Measurements from ENCODE around the gene URGCP. TPM values are rescaled to one million over a fixed set of nuclear protein-coding genes. Genes with fewer than 3 reads are reported as not detected.
A peak's percentile ranks its signal among the peaks of the same experiment; 100 is the strongest.

URGCP gene
- total RNA-seq, 3 donors from 2014 or later, result 51.0 to 64.8 (median 60.4) TPM

GRCh38 chr7:43952028-43952427 is 45.6 kb upstream of the URGCP start:
- H3K36me3 ChIP-seq (ENCODE audit: low read depth), result no peaks in the 10 kb centered on the region
- H3K9me3 ChIP-seq, result no peaks in the 10 kb centered on the region
- no peak overlapping the region for H3K4me3 ChIP-seq
- no peak for ATAC-seq
- no peak for TF ChIP-seq CTCF (IDR thresholded peaks at IDR 0.05)
- no peak for DNase-seq
- intact Hi-C loops (cut with DNase I, micrococcal nuclease), result no loop called here
- H3K4me1 ChIP-seq (ENCODE audit: low read depth), result no peaks in the 10 kb centered on the region

- Histone ChIP-seq H3K36me3 (ENCODE audit: low read depth) (no peaks in the 10 kb centered on the region), H3K4me1 (ENCODE audit: low read depth) (peaks cover 7% of the 10 kb centered on the region), H3K4me3 (no peak overlapping the region), H3K9me3 (no peaks in the 10 kb centered on the region)
- ATAC-seq (no peak), DNase-seq (no peak)
- TF ChIP-seq CTCF (IDR thresholded peaks at IDR 0.05), result no peak
- intact Hi-C loops (cut with DNase I, micrococcal nuclease), result no loop called here
These were observed 37.9 kb upstream of the URGCP start for GRCh38 chr7:43944286-43944685.

GRCh38 chr7:43943417-43944187 is 37.2 kb upstream of the URGCP start:
- intact Hi-C loops (cut with DNase I, micrococcal nuclease), result no loop called here
- peak; percentile 96 for ATAC-seq
- Histone ChIP-seq H3K36me3 (ENCODE audit: low read depth) (no peaks in the 10 kb centered on the region), H3K9me3 (no peaks in the 10 kb centered on the region), H3K4me3 (no peak overlapping the region), H3K4me1 (ENCODE audit: low read depth) (peaks cover 7% of the 10 kb centered on the region)
- TF ChIP-seq CTCF (IDR thresholded peaks at IDR 0.05), result no peak
- peak in 2 of 3 donors; percentile 28 to 48 for DNase-seq

- Histone ChIP-seq H3K36me3 (ENCODE audit: low read depth) (no peaks in the 10 kb centered on the region), H3K9me3 (no peaks in the 10 kb centered on the region), H3K4me3 (no peak overlapping the region), H3K4me1 (ENCODE audit: low read depth) (peaks cover 7% of the 10 kb centered on the region)
- ATAC-seq (peak; percentile 72), DNase-seq (peak in 1 of 3 donors; percentile 27)
- TF ChIP-seq CTCF (IDR thresholded peaks at IDR 0.05), result no peak
- intact Hi-C loops (cut with DNase I, micrococcal nuclease), result no loop called here
These were observed 36.6 kb upstream of the URGCP start for GRCh38 chr7:43942997-43943396.

GRCh38 chr7:43942250-43942649 is 35.9 kb upstream of the URGCP start:
- intact Hi-C loops (cut with DNase I, micrococcal nuclease), result no loop called here
- H3K36me3 ChIP-seq (ENCODE audit: low read depth), result no peaks in the 10 kb centered on the region
- DNase-seq (no peak), ATAC-seq (no peak)
- no peak overlapping the region for H3K4me3 ChIP-seq
- H3K9me3 ChIP-seq, result no peaks in the 10 kb centered on the region
- TF ChIP-seq CTCF (IDR thresholded peaks at IDR 0.05), result no peak
- peaks cover 7% of the 10 kb centered on the region for H3K4me1 ChIP-seq (ENCODE audit: low read depth)
